IPS DF 4.7 (cell line): ENCODE measurements around the gene USH1G.

Source experiments
- DNase-seq: peaks from one replicate; pipeline ENCODE4 v3.0.0-alpha.2; 2013; ENCODE audit warnings: low spot score; ENCODE audit errors: extremely low read depth

USH1G gene

DNA sequence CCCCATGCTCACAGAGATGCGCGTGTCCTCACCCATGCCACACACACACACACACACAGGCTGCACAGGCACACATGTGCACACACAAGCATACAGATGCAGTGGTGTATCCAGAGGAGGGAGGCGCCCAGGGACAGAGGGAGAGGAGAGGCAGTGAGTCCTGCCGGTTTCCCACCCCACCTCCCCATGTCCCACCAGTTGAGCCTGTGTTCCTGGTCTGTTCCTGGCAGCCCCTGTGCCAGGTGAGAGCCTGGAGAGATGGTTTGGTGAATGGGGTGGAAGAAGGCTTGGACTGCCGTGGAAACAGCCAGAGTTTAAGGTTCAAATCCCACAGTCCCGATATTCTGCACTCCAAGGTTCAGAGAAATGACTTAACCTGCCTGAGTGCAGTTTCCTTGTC, 19.4 kb downstream of the USH1G start:
- DNase-seq, result no peak

DNA sequence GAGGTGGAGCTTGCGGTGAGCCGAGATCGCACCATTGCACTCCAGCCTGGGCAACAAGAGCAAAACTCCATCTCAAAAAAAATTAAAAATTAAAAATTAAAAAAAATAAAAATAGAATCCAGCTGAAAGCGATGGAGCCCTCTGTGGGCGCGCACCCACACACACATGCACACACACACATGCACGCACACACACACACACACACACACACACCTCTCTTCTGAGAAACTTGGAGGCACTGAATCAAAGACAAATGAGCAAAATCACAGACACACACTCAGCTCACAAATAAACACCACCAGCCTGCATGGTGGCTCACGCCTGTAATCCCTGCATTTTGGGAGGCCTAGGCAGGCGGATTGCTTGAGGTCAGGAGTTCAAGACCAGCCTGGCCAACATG, 20.0 kb downstream of the USH1G start:
- DNase-seq, result no peak

DNA sequence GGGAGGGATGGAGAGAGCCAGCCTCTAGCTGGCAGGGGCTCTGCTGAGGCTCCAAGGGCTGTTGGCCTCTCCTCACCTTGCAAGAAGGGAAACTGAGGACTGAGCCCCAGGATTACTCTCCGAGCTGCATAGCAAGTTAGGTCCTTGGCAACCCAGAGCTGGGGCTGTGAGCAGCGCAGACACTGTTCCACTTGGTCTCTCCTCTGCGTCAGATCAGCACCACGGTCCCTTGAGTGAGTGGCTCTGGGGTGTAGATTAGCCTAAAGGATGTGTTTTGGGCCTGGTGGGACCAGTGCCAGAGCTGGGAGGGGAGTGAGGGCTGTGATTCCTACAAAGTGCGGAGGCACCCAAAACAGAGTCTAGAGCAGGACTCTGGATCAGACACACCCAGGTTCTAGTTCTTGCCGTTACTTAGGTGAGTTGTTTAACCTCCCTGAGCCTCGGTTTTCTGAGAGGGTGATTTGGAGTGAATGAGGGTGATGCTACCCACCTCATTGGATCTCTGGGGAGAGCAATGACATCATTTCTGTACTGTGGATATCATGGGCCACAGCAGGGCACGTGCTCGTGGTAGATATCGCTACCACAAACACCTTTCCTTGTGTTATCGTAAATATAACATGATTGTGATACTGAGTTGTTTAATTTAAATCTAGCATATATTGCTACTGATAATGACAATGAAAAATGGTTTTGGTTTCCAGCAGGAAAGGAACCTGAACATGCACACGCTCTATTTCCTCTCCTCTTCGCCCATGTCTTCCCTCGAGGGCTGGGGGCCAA, 21.5 kb downstream of the USH1G start:
- DNase-seq, result no peak

DNA sequence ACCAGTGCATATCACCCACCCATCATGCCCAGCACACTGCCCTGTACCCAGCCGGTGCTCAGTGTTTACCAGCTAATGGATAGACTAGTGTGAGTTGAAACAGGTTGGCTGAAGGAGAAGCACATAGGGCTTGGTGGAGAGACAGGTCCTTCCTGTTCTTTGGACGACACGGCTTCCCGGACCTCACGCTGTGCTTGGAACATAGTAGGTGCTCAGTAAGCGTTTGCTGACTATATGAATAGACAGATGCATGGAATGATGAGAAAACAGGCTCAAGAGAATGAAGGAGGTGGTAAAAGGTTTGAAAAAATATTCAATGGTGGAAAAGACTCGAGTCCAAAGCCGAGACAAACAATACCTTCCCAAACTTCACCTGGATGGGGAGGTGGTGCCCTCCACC, 22.8 kb downstream of the USH1G start:
- DNase-seq, result no peak

DNA sequence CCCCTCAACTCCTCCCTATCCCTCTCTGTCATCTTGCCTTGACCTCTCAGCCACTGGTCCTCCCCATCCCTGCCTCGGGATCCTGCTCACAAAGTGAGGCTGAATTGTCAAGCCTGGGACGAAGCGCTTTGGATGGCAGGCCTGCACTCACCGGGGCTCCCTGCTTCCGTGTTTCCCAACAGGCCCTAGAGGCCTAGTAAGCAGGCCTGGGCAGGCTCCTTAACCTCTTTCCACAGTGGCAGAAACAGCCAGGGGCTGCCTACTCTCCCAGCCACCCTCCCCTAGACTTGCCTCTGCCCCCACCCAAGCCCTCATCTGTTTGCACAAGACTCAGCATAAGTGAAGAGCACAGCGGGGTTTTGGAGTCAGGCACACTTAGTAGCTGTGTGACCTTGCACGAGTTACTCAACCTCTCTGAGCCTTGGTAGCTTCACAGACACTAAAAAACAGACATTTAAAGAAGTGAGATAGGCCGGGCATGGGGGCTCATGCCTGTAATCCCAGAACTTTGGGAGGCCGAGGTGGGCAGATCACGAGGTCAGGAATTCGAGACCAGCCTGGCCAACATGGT, 24.6 kb downstream of the USH1G start:
- DNase-seq, result no peak

DNA sequence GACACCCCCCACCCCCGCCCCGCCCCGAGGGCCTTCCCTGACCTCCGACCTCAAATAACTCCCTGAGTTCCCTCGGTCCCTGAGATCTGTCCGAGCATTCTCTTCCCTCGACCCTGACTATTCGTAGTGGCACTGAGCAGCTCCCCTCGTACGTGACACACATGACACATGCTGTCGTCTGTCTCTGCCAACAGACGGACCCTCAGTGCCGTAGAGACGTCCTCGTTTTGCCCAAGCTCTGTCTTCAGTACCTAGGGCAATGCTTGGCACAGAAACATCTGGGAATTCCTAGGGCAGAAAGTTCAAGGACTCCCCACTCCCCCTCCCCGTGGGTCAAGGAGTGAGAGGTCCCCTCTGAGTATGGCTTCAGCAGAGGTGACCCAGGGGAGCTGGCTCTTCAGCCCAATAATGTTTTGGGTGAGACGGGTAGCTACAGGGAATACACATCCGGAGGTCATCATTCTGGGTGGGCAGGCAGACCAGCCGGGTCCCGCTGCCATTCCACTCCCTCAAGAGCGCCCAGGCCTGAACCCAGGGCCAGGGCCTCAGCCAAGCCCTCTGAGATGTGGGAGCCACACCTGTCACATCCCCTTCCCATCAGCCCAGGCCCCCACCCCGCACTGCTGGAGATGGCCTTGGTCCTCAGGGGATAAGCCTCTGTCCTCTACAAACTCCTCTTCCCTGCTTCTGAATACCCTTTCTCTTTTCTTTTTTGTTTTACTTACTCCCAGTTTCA, 29.0 kb downstream of the USH1G start:
- DNase-seq, result no peak

DNA sequence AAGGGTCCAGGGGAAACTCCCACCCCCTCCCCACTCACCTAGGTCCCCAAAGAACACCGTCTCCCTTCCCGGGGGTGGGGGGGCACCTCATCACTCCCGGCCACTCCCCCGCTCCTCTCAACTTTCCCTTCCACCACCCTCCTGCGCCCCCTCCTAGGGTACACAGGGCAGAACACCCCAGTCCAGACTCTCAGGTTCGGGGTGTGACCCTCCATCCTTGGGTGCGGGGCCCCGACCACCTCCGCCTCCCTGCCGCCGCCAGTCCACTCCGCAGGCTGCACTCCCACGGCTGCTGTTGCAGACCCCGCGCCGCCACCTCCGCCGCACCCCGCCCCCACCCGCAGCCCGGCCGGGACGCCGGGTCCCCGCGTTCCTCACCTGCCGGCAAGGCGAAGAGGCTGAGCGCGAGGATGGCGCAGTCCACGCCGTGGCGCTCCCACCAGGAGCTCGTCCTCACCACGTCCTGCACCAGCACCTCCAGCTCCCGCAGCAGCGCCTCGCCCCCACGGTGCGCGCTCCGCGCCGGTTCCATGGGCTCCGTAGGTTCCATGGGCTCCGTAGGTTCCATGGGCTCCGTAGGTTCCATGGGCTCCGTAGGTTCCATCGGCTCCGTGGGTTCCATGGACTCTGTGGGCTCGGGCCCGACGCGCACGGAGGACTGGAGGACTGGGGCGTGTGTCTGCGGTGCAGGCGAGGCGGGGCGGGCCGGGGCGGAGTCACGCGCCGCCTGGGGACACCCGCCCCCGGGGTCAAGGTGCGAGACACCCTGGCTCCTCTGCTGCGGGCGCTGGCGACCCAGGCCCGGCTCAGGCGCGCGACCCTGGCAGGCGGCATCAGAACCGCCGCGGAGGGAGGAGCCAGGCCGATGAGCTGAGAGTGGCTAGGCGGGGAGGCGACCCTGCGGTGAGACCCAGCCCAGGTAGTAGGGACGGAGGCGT, 29.8 kb downstream of the USH1G start, which contains the start of gene FADS6:
Gene FADS6 (minus strand): TSS at position 660 of the 938 bp plus-strand sequence. CDS start 38 bp downstream, at position 622.
- no peak for DNase-seq

DNA sequence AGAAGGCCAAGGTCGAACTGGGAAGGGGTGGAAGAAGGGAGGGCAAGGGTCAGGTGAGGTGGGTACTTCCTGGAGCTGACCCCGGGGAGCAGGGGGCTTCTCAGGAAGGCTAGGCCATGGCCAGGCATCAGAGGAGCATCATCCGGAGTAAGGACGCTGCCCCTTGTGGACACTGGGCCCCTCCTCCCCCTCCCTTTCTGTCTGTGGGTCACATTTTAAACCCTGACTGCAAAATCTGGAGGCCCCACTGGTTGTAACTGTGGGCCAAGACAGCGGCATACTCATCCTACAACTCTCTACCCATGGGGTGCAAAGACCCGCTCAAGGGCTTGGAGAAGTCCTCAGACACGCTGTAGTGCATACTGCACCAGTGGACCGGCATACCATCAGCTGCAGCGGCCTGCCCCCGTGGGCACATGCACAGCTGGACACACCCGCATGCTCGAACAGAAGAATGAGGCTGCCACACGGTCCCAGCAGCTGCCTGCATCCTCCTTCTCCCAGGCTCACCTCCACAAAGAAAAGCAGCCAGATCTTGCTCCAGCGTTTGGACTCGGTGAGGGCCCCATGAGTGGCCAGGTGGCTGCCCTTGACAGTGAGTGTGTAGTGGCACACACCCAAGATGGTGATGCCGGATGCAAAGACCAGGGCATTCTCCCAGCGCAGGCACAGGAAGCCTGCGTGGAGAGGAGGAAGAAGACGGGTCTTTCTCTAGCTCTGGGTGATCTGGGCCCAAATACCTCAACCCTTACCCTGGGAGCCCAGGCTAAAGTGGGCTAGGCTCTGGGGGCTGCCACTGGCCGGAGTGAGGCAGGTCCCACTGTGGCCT, 30.8 kb downstream of the USH1G start:
- no peak for DNase-seq

DNA sequence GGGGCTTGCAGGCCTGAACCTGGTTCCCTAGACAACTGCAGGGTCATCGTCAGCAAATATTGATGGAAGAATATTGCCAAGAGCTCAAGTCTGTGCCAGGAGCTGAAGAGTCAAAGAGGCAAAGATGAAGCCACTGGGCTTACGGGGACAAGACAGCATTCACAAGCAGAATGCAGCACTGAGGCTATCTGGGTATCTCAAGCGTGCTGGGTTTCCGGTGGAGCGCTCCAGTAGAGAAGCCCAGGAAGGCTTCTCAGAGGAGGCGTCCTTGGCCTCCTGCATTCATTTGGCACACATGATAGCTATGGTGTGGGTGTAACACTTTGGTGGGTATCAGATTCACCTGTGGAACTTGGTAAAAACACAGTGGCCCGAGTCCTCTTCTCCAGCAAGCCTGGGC, 32.5 kb downstream of the USH1G start:
- no peak for DNase-seq

DNA sequence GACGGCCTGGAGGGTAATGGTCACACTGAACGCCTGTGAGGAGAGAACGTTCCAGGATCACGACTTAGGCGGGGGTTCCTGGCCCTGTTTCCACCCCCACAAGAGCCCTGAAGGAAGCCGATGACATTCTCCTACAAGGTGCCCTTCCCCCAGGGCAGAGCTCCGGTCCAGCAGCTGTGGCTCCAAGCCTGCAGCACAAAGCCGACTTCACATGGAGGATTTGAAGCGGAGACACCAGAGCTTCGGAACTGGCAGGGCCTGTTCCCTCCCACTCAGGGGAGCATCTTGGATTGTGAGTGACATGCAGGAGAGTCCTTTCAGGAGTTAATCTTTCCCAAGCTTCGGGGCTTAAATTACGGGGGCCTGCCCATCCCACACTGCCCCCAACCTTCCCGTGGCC, 34.6 kb downstream of the USH1G start:
- no peak for DNase-seq

DNA sequence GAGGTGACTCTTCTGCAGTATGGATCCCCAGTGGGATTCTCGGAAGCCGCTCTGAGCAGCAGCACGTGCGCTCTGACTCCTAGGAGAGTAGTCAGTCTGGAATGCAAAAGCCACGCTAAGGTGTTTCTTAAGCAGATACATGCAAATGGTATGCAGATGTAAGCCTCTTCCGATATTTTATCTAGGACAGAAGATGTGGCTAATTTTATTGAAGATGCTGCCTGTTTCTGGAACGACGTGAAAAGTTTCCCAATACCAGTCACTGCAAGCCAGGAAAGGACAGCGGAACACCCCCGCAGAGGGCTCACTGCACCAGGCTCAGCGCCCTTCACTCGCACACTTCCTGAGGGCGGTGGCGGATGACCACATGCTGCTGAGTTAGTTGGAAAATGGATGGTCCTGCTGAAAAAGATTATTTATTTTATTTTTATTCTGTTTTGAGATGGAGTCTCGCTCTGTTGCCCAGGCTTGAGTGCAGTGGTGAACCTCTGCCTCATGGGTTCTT, 39.8 kb downstream of the USH1G start:
- no peak for DNase-seq

DNA sequence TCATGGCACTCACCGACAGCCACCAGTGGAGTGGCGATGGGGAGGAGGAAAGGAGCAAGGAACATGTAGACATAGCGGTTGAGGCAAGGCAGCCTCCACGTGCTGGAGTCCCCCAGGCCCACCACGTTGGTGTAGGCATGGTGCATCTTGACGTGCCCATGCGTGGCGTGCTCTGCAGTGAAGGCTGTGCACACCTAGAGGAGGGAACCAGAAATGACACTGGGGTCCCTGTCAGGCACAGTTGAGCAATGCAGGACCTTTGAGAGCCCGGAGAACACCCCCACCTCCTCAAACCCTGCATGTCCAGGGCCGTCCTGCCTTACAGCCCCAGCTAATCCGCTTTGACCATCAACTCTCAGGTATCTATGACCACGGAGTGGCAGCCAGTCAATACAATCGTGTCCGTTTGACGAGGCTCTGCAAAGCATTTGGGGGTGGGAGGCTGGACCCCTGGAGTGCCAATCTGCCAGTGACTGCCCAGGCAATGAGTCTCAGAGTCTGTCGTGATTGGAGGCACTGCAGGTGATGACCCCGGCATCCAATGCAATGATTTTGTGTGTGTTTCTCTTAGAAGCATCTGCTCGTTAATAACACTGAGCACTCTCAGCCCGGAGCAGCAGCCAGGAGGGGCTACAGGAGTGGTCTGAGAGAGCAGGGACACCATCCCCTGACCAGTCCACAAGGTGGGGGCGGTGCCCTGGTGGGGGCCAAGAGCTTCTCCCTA, 40.4 kb downstream of the USH1G start:
- no peak for DNase-seq

DNA sequence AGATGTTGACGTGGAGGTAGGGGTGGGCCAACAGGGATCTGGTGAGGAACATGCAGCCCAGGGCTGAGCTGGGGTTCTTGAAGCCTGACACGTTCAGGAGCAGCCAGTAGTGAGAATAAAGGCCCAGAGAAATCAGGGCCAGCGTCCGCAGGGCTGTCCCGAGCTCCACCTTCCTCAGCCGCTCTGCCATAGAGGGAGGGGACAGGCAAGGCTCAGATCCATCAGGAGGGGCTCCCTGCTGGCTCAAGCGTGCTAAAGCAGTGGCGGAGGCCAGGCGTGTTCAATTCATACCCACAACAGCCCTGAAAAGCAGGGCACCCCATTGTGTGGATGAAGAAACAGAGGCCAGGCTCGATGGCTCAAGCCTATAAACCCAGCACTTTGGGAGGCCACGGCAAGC, 42.0 kb downstream of the USH1G start:
- DNase-seq, result no peak

DNA sequence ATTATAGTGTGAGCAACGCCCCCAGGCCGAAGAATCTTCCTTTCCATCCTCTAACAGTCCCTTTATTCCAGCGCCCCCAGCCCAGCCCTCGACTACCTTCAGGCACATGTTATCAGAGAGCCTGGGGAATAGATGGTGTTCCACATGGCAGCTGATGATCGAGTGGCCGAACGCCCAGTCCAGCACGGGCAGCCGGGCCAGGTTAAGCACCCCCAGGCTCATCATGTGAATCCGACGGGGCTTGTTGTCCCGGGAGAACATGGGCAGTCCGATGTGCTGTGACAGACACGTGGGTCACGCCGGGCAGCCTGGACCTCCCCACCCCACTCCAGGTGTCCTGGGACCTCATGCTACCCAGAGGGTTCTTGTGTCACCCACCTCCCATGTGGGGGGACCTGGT, 43.7 kb downstream of the USH1G start:
- no peak for DNase-seq

DNA sequence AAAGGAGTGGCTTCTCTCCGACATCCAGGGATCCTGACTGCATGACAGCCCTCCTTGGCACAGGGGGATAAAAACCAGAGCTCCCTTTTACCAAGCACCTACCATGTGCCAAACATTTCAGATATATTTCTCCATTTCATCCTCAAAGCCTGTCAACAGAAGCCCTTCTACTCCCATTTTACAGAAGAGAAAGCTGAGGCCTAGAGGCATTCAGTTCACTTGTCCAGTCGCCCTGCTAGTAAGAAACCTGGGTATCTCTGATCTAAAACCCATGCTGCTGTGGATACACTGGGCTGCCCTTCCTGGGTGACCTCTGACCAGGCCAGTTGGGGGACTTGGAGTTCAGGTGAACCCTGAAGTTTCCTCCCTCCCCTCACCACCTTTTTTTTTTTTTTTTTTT, 44.4 kb downstream of the USH1G start:
- DNase-seq, result no peak

DNA sequence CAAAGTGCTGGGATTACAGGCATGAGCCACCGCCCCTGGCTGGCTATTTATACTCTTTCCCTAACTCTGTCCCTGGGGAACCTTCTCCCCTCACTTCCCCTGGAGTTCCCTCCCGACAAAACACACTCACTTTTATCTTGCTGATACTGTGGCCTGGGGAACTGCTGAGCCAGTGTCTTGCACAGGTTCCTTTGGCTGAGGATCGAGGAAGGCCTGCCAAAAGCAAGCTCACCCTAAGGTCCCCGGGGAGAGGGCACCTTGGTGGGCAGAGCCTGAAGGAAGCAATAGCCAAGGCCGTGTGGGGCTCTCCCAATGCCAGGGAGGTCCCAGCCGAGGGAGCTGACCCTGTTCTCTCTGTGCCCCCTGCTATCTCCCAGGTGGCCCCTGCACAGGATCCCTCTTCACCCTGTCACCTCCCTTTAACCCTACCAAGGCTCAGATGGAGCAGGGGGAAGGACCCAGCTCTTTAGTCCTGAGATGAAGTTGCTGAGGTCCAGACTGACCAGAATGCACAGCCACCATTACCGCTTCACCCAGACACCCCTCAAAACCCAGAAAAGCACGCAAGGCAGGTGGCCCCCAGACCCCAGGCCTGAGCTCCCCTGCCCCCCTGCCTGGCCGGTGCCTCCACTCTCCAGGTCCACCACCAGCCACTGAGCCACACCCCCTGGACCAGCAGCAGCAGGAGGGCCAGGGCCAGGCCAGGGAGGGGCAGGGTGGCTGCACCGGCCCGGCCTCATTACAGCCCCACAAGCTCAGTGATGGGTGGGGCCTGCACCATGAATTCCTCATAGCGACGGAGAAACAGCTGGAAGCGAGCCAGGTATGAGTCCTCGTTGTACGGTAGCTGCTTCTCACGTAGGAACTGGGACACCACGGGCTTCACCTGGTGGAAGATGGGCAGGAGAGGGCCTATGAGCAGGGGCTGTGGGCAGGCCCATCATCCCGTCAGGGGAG, 45.2 kb downstream of the USH1G start:
- no peak for DNase-seq

DNA sequence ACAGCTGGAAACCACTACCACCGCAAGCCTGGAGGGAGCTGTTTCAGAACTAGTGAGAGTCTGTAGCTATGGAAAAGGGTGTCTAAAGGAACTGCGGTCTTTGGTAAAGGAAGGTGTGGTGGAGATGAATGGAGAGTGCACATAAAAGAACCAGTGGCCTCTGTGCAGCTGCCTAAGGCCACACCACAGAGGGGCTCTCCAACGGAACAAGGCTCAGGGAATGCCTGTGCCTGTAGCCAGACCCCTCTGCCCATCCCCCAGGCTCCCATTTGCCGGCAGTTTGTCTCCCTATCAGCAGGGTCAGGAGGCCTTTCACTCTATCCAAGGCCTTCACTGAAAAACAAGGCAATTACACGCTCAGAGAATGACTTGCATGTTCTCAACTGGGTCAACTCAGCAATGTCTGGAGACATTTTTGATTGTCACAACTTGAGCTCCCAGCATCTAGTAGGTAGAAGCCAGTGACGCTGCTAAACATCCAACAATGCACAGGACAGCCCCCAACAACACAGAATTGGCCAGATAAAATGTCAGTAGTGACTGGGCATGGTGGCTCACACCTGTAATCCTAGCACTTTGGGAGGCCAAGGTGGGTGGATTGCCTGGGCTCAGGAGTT, 47.0 kb downstream of the USH1G start:
- no peak for DNase-seq
